HG03097 (cell line): Measurements from ENCODE around the gene MBNL2.

ENCODE experiments used
- ATAC-seq: cut with Tn5 transposase; IDR thresholded peaks from one replicate; pipeline ENCODE4 v1.9.1; 2021; ENCODE audit not compliant: unreplicated experiment, low FRiP score

MBNL2 gene

DNA sequence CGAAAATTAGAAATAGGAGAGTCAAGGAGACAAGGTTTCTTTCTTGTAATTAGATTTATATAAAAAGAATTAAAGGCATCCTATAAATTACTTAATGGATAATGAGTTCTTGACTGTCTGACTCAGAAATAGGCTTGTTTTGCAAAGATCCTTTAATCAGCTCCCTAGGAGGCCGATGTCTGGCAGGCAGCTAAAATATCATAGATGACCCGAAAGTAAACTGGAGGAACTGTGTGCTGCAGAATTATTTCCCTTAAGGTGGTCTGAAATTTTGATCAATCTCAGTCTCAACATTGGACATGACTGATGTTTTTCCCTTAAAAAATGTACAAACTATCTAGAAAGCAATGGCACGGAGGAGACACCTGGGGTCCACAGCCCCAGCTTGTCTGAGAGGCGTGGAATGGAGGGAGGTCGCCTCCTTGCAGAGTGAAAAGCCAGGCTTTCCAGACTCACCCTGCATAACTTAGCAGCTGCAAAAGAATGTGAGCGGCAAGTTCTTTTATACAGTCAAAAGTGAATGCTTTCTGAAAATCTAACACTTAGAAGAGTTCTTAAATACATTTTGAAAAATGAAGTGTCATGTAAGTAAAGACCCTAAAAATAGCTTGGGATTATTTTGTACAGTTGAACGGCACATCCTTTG is 44.8 kb downstream of the MBNL2 start:
- ATAC-seq = no peak

DNA sequence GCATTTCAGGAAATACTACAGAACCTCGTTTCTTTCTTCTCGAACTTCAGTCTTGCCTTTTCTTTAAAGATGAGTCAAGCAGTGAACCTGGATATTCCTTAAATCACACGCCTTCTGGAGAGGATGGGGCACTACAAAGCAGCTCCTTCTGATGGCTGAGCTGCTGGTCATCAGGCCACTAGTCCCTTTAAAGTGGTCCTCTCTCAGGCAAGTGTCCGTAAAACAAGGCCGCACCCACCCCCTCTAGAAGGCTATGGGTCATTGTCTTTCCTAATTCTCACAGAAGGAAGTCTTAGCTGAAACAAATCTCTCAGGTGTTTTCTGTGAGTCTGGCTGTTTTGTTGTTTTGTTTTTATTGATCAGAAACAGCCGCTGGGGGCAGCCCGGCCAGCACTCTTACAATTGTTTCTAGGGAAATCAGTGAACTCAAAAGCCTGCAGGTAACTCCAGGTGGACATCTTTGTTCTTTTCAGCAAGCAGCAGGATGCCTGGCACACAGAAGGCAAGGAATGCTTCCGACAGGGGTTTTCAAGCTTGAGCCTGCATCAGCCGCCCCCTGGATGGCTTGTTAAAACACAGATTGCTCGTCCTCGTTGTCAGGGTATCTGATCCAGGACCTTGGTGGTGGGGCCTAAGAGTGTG is 45.4 kb downstream of the MBNL2 start:
- no peak for ATAC-seq

DNA sequence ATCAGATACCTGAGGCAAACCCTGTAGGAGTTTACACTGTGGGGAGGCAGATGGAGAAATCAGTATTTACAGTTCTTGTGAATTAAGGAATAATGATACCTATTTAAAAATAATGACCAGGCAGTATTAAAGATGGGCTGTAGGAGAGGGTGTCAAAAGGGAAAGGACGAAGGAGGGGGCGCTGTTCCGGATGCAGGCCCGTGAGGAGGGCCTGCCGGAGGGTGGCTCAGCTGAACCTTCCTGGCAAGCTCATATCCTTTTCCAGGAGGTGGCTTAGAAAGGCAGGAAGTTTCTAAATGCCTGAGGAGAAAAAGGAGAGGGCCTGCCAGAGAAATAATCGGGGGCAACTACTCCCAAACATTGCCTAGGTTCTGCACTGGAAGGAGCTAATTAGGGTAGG is 46.6 kb downstream of the MBNL2 start:
- no peak for ATAC-seq

DNA sequence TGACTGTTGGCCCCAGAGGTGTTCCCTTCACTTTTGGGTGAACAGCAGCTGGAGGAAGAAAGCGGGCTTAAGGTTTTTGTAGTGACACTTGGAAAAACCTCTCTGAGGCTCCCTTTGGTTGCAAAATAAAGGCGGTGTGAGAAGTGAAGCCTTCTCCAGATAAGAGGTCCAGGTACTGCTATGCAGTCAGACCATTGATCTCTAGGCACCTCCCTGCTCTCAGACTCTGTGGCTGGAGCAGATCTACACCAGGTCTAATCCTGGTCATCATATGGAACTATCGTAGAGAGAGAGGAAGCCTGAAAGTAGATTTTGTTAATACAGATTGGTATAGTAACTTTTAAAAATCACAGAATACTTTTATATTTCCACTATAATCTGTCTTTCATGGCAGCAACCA is 47.5 kb downstream of the MBNL2 start:
- ATAC-seq = no peak

DNA sequence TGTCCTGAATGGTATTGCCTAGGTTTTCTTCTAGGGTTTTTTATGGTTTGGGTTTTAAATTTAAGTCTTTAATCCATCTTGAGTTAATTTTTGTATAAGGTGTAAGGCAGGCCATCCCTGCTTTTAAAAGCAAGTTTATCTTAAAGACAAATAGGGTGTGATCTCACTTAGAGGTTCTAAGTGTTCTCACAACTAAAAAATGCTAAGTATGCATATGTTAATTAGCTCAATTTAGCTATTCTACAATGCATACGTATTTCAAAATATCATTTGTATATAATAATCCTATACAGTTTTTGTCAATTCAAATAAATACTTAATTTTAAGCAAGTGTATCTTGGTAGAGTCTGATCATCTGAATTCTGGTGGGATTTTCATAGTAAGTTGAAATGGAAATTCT is 50.4 kb downstream of the MBNL2 start:
- ATAC-seq = no peak

DNA sequence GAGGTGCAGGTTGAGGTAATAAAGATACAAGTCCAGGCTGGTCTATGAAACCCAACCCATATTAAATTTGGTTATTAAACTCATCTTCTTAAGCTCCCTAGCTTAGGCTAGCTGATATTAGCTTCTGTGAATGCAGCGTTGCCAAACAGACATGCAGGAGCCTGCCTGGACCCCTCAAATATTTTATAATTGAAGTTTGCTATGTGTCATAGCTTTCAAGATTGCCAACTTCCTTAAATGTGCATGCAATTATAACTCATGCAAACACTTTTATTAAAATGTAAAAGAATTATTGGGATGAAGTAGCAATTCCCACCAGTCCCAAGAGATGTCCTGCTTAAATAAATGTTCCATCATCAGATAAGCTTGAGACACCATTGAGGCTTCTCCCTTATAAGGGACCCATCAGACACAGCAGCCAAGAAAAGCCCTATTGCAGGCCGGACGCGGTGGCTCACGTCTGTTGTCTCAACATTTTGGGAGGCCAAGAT is 51.3 kb downstream of the MBNL2 start:
- no peak for ATAC-seq

DNA sequence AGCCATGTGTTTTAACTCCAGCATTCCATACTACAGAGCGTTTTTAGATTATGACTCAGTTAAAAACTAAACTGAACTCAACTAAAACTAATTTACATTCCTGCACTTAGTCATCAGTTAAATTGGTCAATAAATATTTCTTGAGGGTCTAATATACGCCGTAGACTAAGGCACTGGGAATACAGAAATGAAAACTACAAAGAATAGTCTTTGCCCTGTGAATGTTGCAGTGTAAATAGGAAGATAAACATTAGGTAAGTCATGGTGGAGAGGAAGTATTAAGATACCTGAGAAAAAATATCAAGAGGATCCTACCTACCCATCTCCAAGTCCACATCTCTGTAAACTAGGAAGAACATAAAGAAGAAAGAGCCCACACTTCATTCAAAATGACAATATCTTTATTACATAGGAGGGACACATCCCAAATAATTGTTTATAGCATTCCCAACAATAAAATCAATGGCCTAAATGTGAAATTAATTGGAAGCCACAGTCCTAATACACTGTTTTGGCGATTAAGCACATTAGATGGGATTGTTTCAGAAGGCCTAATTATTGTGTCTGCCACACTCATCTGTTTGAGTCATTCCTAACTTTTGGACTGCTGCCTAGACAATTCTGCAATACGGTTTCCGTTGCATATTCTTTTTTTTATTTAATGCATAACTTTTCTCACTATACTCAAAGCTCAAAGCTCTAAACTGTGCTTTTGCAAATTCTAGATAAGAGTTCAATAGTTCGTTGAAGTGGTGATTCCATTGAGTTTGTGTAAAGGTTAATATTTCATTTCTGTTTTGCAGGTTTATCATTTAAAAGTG is 52.9 kb downstream of the MBNL2 start:
- no peak for ATAC-seq

DNA sequence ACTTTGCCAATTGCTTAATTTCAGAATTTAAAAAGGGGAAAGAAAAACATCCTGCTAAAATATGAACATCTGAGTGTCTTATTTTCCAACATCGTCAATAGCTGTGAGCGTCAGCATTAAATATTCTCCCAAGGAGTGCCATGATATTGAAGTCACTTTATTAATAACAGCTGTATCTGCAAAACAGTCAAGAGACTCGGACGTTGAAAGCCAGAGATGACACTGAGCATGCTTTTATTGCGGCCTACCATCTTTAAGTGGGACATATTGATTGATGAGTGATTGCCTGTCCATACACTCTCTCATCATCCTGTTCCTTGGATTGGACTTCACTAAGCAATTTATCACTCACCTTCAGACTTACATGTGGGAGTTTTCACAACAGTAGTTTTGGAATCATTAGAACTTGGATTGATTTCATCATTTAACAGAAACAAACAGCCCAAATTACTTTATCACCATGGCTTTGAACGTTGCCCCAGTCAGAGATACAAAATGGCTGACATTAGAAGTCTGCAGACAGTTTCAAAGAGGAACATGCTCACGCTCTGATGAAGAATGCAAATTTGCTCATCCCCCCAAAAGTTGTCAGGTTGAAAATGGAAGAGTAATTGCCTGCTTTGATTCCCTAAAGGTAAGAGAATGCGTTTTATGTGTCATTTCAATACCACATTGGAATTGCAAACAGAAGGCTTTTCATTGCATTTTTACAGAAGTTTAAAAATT is 53.8 kb downstream of the MBNL2 start:
- ATAC-seq = no peak

DNA sequence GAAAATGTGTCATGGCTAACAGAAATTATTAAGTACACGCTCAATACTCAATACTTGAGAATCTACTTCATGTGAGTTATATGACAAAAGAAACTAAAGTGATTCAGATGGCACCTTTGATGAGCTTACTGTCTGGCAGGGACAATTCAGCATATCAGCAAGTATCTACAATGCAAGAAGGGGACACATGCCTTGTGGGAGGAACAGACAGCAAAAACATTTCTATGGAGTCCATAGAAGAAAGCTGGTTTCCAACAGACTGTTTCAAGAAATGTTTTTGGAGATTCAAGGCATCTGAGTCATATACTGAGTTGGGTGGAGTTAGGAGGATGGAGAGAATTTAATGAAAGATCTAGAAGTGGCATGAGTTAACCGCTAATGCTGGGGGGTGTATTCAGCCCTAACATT is 54.7 kb downstream of the MBNL2 start:
- ATAC-seq = no peak

DNA sequence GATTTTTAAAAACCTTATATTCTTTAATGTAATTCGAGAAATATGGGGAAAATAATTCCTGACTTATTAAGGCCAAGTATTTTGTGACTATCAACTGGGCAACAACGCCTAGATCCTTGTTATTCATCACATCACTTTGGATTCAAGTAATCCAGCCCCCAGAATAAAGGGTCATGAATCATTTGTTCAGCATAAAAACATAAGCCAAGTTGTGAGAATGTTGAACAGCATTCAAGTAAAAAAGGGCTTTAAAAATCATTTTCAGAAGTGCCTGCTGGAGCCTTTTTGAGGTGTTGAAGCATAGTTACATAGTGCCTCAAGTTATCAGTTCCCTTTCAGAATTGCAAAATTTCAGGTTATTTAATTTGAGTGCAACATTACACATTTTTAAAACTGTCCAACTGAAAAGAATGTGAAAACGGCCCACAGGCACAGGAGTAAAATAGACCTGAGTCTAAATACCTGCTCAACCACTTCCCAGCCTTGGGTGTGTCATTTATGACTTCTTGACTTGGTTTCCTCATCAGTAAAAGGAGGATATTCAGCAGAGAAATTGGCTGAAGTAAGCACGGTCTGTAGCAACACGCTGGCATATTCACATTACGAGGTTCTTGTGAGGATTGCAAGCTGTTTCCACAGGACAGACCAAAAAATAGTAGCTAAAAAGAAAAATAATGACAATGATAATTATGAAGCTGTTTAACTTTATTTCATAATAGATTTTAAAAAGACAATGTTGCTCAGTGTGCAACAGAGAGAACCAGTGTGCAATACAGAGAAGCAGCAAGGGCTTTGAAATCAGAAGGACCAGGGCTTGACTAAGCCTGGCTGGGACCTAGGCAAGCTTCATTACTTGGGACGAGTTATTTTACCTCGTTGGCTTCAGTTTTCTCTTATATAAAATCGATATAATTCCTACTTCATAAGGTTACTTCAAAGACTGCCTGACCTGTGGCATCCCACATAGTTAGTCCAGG is 56.6 kb downstream of the MBNL2 start:
- ATAC-seq = no peak

DNA sequence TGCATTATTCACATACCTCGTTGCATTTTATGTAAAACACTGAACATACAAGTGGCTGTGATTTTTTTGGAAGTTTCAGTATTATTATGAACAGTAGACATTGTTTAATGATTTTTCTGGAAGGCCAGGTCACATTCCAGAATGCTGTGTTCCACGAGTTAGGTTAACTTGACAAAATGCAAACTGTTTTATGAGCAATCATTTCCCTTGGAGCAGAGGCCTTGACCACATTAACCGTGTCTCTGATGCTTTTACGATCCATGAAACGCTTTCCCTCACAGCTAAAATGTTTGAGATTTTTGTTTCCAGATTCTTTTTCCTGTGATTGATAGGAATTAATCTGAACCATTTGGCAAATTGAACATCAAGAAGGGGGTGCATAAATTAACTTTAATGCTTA is 57.8 kb downstream of the MBNL2 start:
- ATAC-seq = no peak

DNA sequence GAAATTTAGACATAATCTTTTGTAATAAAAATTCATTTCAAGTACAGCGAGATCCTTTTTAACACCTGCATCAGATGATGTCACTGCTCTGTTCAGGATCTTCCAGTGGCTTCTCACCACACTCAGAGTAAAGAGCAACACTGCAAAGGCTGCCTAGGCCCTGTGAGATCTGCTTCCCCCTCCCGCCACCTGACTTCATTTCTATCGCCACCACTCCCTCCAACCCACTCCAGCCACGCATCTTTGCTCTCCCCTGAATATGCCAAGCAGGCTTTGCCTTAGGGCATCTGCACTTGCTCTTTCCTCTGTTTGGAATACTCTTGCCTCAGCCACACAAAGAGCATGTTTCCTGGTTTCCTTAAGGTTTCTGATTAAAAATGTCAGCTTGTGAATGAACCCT is 58.3 kb downstream of the MBNL2 start:
- no peak for ATAC-seq

DNA sequence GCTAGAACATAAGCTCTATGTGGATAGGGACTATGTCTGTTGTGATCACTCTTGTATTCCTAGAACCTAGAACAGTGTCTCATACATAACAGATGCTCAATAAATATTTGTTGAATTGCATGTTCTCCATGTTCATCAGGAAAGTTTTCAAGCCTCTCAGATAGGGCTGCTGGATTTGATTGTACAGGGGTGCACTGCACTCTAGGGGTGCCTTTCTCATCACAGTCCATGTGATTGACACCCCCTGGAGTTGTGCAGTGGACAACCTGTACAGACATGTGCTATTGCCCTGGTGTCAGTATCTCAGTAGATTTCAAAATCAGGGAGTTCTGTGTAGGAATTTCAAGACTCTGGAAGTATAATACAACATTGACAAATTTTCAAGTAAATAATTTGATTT is 58.9 kb downstream of the MBNL2 start:
- no peak for ATAC-seq

DNA sequence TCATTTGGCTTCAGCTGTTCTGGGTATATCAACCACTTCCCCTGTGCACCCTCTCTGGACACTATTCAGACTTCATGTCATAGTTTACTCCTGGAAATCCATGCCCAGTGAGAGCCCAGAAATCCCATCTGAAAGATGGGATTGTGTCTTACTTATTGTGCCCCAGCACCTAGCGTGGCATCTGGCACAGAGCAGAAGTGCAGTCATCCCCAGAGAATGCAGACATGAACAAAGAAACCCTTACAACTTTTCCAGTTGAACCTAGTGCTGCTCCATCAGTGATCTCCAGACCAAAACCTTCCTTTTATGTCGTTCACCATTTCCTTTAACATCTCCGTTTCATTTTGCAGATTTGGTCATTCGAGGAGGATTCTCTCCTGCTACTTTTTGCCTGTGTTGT is 60.6 kb downstream of the MBNL2 start:
- no peak for ATAC-seq

DNA sequence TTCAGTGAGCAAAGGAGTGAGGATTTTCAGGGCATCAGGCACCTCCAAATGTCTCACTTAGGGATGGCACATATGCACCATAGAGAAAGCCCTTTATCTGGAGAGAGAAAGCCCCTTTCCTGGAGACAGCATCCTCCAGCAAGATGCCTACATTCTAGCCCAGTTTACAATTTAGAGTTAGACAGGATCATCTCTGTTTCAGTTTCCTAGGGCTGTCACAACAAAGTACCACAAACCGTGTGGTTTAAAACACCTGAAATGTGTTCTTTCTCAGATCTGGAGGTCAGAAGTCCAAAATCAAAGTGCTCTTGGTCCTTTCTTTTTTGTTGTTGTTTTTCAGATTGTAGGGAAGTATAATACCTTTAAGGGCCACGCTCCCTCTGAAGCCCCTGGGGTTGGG is 61.8 kb downstream of the MBNL2 start:
- ATAC-seq = no peak

DNA sequence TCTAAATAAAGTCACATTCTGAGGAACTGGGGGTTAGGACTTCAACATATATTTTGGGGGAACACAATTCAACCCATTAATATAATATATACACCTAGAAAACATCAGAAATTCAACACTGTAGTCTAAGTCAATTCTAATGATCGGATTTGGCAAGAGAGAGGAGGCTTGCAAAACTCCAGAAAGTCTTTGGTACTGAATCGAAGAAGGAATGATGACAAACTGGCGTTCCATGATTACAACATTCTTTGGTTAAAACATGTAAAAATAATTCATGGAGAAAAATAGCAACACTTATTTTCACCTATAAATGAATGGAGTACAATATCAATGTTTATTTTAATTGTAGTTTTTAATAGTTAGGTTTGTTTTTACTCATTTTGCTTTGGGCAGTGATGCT is 62.4 kb downstream of the MBNL2 start:
- ATAC-seq = no peak

DNA sequence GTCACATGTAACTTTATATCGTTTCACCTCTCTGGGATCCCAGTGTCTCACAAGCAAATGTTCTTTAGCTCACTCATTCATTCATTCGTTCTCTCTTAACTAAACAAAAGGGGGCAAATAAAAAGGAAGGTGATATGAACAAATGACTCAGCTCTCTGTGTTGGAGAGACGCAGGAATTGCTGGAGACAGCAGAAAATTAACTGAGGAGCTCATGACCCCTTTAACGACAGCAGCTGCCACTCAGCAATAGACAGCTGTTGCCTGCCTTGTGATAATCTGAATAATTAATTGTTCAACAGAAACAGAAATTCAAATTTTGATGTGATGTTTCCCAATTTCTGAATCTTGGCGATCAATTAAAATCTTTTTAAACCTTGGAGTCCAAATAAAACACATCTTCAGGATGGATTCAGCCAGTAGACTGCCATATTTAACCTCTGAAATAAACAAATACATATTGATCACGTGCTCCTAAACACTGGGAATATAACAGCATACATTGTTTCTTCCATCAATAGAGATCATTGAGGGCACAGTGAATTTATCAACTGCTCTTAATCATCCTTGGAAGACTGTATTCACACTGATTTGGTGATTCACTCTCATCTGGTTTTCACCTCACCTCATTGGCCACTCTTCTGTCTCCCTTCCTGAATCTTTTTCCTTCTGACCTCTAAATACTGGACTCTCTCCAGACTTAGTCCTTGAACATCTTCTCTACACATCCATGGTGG is 63.3 kb downstream of the MBNL2 start:
- no peak for ATAC-seq

DNA sequence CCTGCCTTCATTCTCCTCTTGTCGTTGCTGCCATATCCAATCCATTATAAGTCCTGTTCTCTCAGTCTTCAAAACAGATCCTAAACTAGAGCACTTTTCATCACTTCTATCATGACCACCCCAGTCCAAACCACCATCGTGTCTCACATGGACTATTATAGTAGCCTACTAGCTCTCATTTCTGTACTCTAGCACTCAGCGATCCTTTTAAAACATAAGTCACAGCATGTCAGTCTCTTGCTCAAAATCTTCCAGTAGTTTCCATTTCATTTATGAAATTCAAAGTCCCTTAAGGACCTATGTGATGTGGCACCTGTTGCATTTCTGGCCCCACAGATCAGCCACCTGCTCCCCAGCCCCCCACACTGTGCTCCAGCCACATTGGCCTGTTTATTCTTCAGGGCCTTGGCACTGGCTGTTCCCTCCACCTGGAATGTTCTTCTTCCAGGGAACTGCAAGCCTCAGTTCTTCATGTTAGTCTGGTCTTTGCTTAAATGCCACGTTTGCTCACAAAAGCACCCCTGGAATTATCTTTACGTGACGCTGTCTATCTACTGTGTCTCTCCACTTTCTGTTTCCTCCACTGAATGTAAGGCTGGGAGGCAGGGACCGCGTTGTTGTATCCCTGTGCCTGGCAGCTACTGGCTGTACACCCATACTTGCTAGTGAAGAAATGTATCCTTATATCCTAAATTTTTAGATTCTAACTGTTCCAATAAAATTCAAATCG is 64.3 kb downstream of the MBNL2 start:
- no peak for ATAC-seq

DNA sequence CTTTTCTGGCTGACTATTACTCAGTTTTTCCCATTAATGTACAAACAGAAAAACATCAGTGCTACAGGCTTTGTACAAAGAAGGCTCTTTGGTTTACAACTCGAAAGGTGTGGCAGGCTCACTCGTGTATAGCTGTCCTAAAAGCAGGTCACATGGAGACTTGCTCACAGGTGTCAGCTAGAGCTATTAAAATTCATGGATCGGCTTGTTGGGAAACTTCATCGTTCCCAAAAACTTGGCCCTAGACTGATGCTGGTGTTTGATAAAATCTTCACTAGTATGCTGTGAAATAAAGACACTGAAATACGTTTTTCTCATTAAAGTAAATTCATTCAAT is 64.9 kb downstream of the MBNL2 start:
- no peak for ATAC-seq
